Measurements from ENCODE around the gene IRGQ.
"Not testable (repeated sequence)": the region's sequence is repeated elsewhere in the genome, so short reads cannot be mapped to it uniquely, and the experiment has no call there.

Gene IRGQ

GRCh38 chr19:43552616-43553015 lies 43.3 kb downstream of the IRGQ start:
- Histone ChIP-seq H3K27me3 (ENCODE audit: control insufficient read depth in 1 of 2, insufficient read depth in 2 of 2, low read length in 2 of 2) (no peaks in the 10 kb centered on the region), H3K4me1 (ENCODE audit: control insufficient read depth, insufficient read depth, low read length) (no peaks in the 10 kb centered on the region), H3K36me3 (ENCODE audit: control insufficient read depth in 2 of 2, insufficient read depth in 2 of 2, low read length in 2 of 2) (peaks cover 40 to 44% of the 10 kb centered on the region in 2 donors), H3K4me3 (ENCODE audit: low read length in 2 of 2) (no peak overlapping the region), H3K27ac (ENCODE audit: low read length) (no peak overlapping the region), H3K9me3 (ENCODE audit: control insufficient read depth in 2 of 2, low read length in 2 of 2) (no peaks in the 10 kb centered on the region), H3K9ac (ENCODE audit: low read length in 2 of 2) (no peak overlapping the region)

- Histone ChIP-seq H3K9me3 (ENCODE audit: control insufficient read depth in 2 of 2, low read length in 2 of 2) (no peaks in the 10 kb centered on the region), H3K9ac (ENCODE audit: low read length in 2 of 2) (no peak overlapping the region), H3K27me3 (ENCODE audit: control insufficient read depth in 1 of 2, insufficient read depth in 2 of 2, low read length in 2 of 2) (no peaks in the 10 kb centered on the region), H3K4me3 (ENCODE audit: low read length in 2 of 2) (no peak overlapping the region), H3K36me3 (ENCODE audit: control insufficient read depth in 2 of 2, insufficient read depth in 2 of 2, low read length in 2 of 2) (peaks cover 40 to 42% of the 10 kb centered on the region in 2 donors), H3K4me1 (ENCODE audit: control insufficient read depth, insufficient read depth, low read length) (no peaks in the 10 kb centered on the region), H3K27ac (ENCODE audit: low read length) (no peak overlapping the region)
These were observed 43.8 kb downstream of the IRGQ start for GRCh38 chr19:43552198-43552450.

GRCh38 chr19:43551399-43552197 lies 44.3 kb downstream of the IRGQ start:
- Histone ChIP-seq H3K4me3 (ENCODE audit: low read length in 2 of 2) (no peak overlapping the region), H3K9ac (ENCODE audit: low read length in 2 of 2) (no peak overlapping the region), H3K36me3 (ENCODE audit: control insufficient read depth in 2 of 2, insufficient read depth in 2 of 2, low read length in 2 of 2) (peaks cover 42 to 45% of the 10 kb centered on the region in 2 donors), H3K27ac (ENCODE audit: low read length) (no peak overlapping the region), H3K27me3 (ENCODE audit: control insufficient read depth in 1 of 2, insufficient read depth in 2 of 2, low read length in 2 of 2) (no peaks in the 10 kb centered on the region), H3K4me1 (ENCODE audit: control insufficient read depth, insufficient read depth, low read length) (no peaks in the 10 kb centered on the region), H3K9me3 (ENCODE audit: control insufficient read depth in 2 of 2, low read length in 2 of 2) (no peaks in the 10 kb centered on the region)

GRCh38 chr19:43548706-43549105 lies 47.2 kb downstream of the IRGQ start:
- Histone ChIP-seq H3K9me3 (ENCODE audit: control insufficient read depth in 2 of 2, low read length in 2 of 2) (no peaks in the 10 kb centered on the region), H3K27ac (ENCODE audit: low read length) (no peak overlapping the region), H3K27me3 (ENCODE audit: control insufficient read depth in 1 of 2, insufficient read depth in 2 of 2, low read length in 2 of 2) (no peaks in the 10 kb centered on the region), H3K4me3 (ENCODE audit: low read length in 2 of 2) (no peak overlapping the region), H3K9ac (ENCODE audit: low read length in 2 of 2) (no peak overlapping the region), H3K4me1 (ENCODE audit: control insufficient read depth, insufficient read depth, low read length) (no peaks in the 10 kb centered on the region), H3K36me3 (ENCODE audit: control insufficient read depth in 2 of 2, insufficient read depth in 2 of 2, low read length in 2 of 2) (peaks cover 37 to 54% of the 10 kb centered on the region in 2 donors)

GRCh38 chr19:43547926-43548325 lies 48.0 kb downstream of the IRGQ start:
- H3K27me3 ChIP-seq (ENCODE audit: control insufficient read depth in 1 of 2, insufficient read depth in 2 of 2, low read length in 2 of 2); H3K4me1 ChIP-seq (ENCODE audit: control insufficient read depth, insufficient read depth, low read length); H3K9ac ChIP-seq (ENCODE audit: low read length in 2 of 2); H3K9me3 ChIP-seq (ENCODE audit: control insufficient read depth in 2 of 2, low read length in 2 of 2); H3K4me3 ChIP-seq (ENCODE audit: low read length in 2 of 2); H3K27ac ChIP-seq (ENCODE audit: low read length): not testable (repeated sequence)
- peaks cover 38 to 58% of the 10 kb centered on the region in 2 donors for H3K36me3 ChIP-seq (ENCODE audit: control insufficient read depth in 2 of 2, insufficient read depth in 2 of 2, low read length in 2 of 2)

- H3K9ac ChIP-seq (ENCODE audit: low read length in 2 of 2), result no peak overlapping the region
- peaks cover 42 to 56% of the 10 kb centered on the region in 2 donors for H3K36me3 ChIP-seq (ENCODE audit: control insufficient read depth in 2 of 2, insufficient read depth in 2 of 2, low read length in 2 of 2)
- no peak overlapping the region for H3K4me3 ChIP-seq (ENCODE audit: low read length in 2 of 2)
- no peaks in the 10 kb centered on the region for H3K4me1 ChIP-seq (ENCODE audit: control insufficient read depth, insufficient read depth, low read length)
- H3K27ac ChIP-seq (ENCODE audit: low read length), result no peak overlapping the region
- H3K9me3 ChIP-seq (ENCODE audit: control insufficient read depth in 2 of 2, low read length in 2 of 2), result no peaks in the 10 kb centered on the region
- H3K27me3 ChIP-seq (ENCODE audit: control insufficient read depth in 1 of 2, insufficient read depth in 2 of 2, low read length in 2 of 2), result no peaks in the 10 kb centered on the region
These were observed 49.4 kb downstream of the IRGQ start for GRCh38 chr19:43546581-43546980.

GRCh38 chr19:43545981-43546380 lies 50.0 kb downstream of the IRGQ start:
- H3K36me3 ChIP-seq (ENCODE audit: control insufficient read depth in 2 of 2, insufficient read depth in 2 of 2, low read length in 2 of 2), result peaks cover 39 to 50% of the 10 kb centered on the region in 2 donors
- no peaks in the 10 kb centered on the region for H3K27me3 ChIP-seq (ENCODE audit: control insufficient read depth in 1 of 2, insufficient read depth in 2 of 2, low read length in 2 of 2)
- no peak overlapping the region for H3K4me3 ChIP-seq (ENCODE audit: low read length in 2 of 2)
- no peak overlapping the region for H3K27ac ChIP-seq (ENCODE audit: low read length)
- H3K9ac ChIP-seq (ENCODE audit: low read length in 2 of 2), result no peak overlapping the region
- no peaks in the 10 kb centered on the region for H3K4me1 ChIP-seq (ENCODE audit: control insufficient read depth, insufficient read depth, low read length)
- no peaks in the 10 kb centered on the region for H3K9me3 ChIP-seq (ENCODE audit: control insufficient read depth in 2 of 2, low read length in 2 of 2)

- Histone ChIP-seq H3K9ac (ENCODE audit: low read length in 2 of 2) (no peak overlapping the region), H3K36me3 (ENCODE audit: control insufficient read depth in 2 of 2, insufficient read depth in 2 of 2, low read length in 2 of 2) (peaks cover 39 to 44% of the 10 kb centered on the region in 2 donors), H3K9me3 (ENCODE audit: control insufficient read depth in 2 of 2, low read length in 2 of 2) (no peaks in the 10 kb centered on the region), H3K4me3 (ENCODE audit: low read length in 2 of 2) (no peak overlapping the region), H3K27me3 (ENCODE audit: control insufficient read depth in 1 of 2, insufficient read depth in 2 of 2, low read length in 2 of 2) (no peaks in the 10 kb centered on the region), H3K4me1 (ENCODE audit: control insufficient read depth, insufficient read depth, low read length) (no peaks in the 10 kb centered on the region), H3K27ac (ENCODE audit: low read length) (no peak overlapping the region)
These were observed 50.7 kb downstream of the IRGQ start for GRCh38 chr19:43545276-43545675.

GRCh38 chr19:43544077-43544476 lies 51.9 kb downstream of the IRGQ start:
- Histone ChIP-seq H3K9ac (ENCODE audit: low read length in 2 of 2) (no peak overlapping the region), H3K4me3 (ENCODE audit: low read length in 2 of 2) (no peak overlapping the region), H3K27me3 (ENCODE audit: control insufficient read depth in 1 of 2, insufficient read depth in 2 of 2, low read length in 2 of 2) (no peaks in the 10 kb centered on the region), H3K27ac (ENCODE audit: low read length) (no peak overlapping the region), H3K36me3 (ENCODE audit: control insufficient read depth in 2 of 2, insufficient read depth in 2 of 2, low read length in 2 of 2) (peaks cover 41 to 42% of the 10 kb centered on the region in 2 donors), H3K9me3 (ENCODE audit: control insufficient read depth in 2 of 2, low read length in 2 of 2) (peaks cover 0 to 5% of the 10 kb centered on the region in 2 donors), H3K4me1 (ENCODE audit: control insufficient read depth, insufficient read depth, low read length) (no peaks in the 10 kb centered on the region)

- Histone ChIP-seq H3K4me1 (ENCODE audit: control insufficient read depth, insufficient read depth, low read length) (no peaks in the 10 kb centered on the region), H3K36me3 (ENCODE audit: control insufficient read depth in 2 of 2, insufficient read depth in 2 of 2, low read length in 2 of 2) (peaks cover 46 to 49% of the 10 kb centered on the region in 2 donors), H3K27ac (ENCODE audit: low read length) (no peak overlapping the region), H3K4me3 (ENCODE audit: low read length in 2 of 2) (no peak overlapping the region), H3K9ac (ENCODE audit: low read length in 2 of 2) (no peak overlapping the region), H3K27me3 (ENCODE audit: control insufficient read depth in 1 of 2, insufficient read depth in 2 of 2, low read length in 2 of 2) (no peaks in the 10 kb centered on the region), H3K9me3 (ENCODE audit: control insufficient read depth in 2 of 2, low read length in 2 of 2) (peaks cover 4 to 8% of the 10 kb centered on the region in 2 donors)
These were observed 53.8 kb downstream of the IRGQ start for GRCh38 chr19:43541920-43542650.

- no peak overlapping the region for H3K4me3 ChIP-seq (ENCODE audit: low read length in 2 of 2)
- H3K36me3 ChIP-seq (ENCODE audit: control insufficient read depth in 2 of 2, insufficient read depth in 2 of 2, low read length in 2 of 2), result peaks cover 42 to 43% of the 10 kb centered on the region in 2 donors
- no peaks in the 10 kb centered on the region for H3K27me3 ChIP-seq (ENCODE audit: control insufficient read depth in 1 of 2, insufficient read depth in 2 of 2, low read length in 2 of 2)
- H3K4me1 ChIP-seq (ENCODE audit: control insufficient read depth, insufficient read depth, low read length), result peaks cover 7% of the 10 kb centered on the region
- no peak overlapping the region for H3K9ac ChIP-seq (ENCODE audit: low read length in 2 of 2)
- no peak overlapping the region for H3K27ac ChIP-seq (ENCODE audit: low read length)
- H3K9me3 ChIP-seq (ENCODE audit: control insufficient read depth in 2 of 2, low read length in 2 of 2), result peaks cover 4 to 8% of the 10 kb centered on the region in 2 donors
These were observed 55.6 kb downstream of the IRGQ start for GRCh38 chr19:43540381-43540780.
